SH-SY5Y (cell line): ENCODE measurements around the gene RP9.

Experiments used
- GATA2 ChIP-seq: IDR thresholded peaks from 2 replicates; pipeline ENCODE4 v1.6.1; 2011; ENCODE audit warnings: mild to moderate bottlenecking, low read depth, low read length
- GATA3 ChIP-seq: IDR thresholded peaks from 2 replicates; pipeline ENCODE4 v1.6.1; 2011; ENCODE audit warnings: low read depth, mild to moderate bottlenecking, low read length, moderate library complexity

- TF ChIP-seq GATA3 (no peak), GATA2 (no peak)
Measured at GRCh38 chr7:33155811-33156210, 46.6 kb upstream of the RP9 start.
